Mesothelial cell of epicardium (in vitro differentiated cells): ENCODE data around the gene ANKZF1. TPM values are rescaled to one million over a fixed set of nuclear protein-coding genes. Genes with fewer than 3 reads are reported as not detected.

Experiments used
- DNase-seq, 2 experiments: peaks; one replicate each; pipeline ENCODE4 v3.0.0; 2021; ENCODE audit warnings: low spot score in 2 of 2; ENCODE audit not compliant: unreplicated experiment in 2 of 2
- H3K27ac Mint-ChIP-seq: 2 replicates; pipeline ENCODE4 v1.8.0; 2021; ENCODE audit warnings: mixed read lengths
- H3K27me3 Mint-ChIP-seq: 2 replicates; pipeline ENCODE4 v1.8.0; 2021; ENCODE audit warnings: low read depth, mixed read lengths
- H3K36me3 Mint-ChIP-seq: 2 replicates; pipeline ENCODE4 v1.8.0; 2021; ENCODE audit warnings: mixed read lengths
- H3K4me1 Mint-ChIP-seq: 2 replicates; pipeline ENCODE4 v1.8.0; 2021; ENCODE audit warnings: mixed read lengths
- H3K4me3 Mint-ChIP-seq: 2 replicates; pipeline ENCODE4 v1.8.0; 2021; ENCODE audit warnings: mild to moderate bottlenecking, moderate library complexity, mixed read lengths
- H3K9me3 Mint-ChIP-seq: 2 replicates; pipeline ENCODE4 v1.8.0; 2021; ENCODE audit warnings: mixed read lengths
- total RNA-seq: library from RNA; stranded (reverse); gene quantifications from 3 replicates; pipeline ENCODE4 v1.2.1, GENCODE V29; 2021
- TF ChIP-seq, protein P1 (sequence below): fragments of 200-600 bp; sonication (generic); IDR thresholded peaks from one replicate; pipeline ENCODE4 v1.5.0; 2021; ENCODE audit warnings: antibody characterized with exemption; ENCODE audit not compliant: unreplicated experiment

ANKZF1 gene
- total RNA-seq, 1 donor from 2014 or later = 65.3 TPM

DNA sequence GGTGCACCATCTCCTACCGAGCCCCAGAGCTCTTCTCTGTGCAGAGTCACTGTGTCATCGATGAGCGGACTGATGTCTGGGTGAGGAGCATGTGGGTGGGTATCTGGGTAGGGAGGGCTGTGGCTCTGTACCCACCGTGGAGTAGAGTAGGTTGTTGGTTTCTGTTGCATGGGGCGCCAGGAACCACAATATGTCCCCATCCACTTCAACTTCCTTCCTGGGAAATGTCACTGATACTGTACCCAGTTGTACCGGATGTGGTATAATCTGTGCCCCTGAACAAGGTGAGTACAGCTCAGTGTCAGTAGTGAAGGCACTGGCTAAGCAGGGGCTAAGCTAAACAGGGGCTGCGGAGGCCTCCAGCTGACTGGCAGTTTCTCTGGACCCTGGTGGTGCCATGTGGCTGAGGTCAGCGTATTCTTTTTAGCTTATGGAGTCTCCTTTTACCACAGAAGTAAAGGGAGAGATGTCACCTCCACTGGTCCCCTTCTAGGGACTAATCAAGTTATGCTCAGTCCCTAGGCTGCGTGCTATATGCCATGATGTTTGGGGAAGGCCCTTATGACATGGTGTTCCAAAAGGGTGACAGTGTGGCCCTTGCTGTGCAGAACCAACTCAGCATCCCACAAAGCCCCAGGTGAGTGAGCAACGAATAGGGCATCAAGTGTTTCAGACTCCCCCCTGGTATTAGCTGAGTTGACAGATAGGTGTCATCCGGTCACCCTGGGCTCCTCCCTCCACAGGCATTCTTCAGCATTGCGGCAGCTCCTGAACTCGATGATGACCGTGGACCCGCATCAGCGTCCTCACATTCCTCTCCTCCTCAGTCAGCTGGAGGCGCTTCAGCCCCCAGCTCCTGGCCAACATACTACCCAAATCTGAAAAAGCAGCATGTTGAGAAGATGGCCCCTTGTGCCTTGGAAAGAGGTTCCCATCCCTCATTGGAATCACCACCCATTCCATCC lies 18.4 kb downstream of the ANKZF1 start:
- Mint-ChIP-seq H3K27me3 (peaks cover 29% of the 10 kb centered on the region), H3K36me3 (no peaks in the 10 kb centered on the region), H3K4me1 (peaks cover 28% of the 10 kb centered on the region), H3K27ac (no peak overlapping the region), H3K4me3 (no peak overlapping the region), H3K9me3 (no peaks in the 10 kb centered on the region)
- TF ChIP-seq, protein P1, sequence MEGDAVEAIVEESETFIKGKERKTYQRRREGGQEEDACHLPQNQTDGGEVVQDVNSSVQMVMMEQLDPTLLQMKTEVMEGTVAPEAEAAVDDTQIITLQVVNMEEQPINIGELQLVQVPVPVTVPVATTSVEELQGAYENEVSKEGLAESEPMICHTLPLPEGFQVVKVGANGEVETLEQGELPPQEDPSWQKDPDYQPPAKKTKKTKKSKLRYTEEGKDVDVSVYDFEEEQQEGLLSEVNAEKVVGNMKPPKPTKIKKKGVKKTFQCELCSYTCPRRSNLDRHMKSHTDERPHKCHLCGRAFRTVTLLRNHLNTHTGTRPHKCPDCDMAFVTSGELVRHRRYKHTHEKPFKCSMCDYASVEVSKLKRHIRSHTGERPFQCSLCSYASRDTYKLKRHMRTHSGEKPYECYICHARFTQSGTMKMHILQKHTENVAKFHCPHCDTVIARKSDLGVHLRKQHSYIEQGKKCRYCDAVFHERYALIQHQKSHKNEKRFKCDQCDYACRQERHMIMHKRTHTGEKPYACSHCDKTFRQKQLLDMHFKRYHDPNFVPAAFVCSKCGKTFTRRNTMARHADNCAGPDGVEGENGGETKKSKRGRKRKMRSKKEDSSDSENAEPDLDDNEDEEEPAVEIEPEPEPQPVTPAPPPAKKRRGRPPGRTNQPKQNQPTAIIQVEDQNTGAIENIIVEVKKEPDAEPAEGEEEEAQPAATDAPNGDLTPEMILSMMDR = no peak
- no peak for DNase-seq

DNA sequence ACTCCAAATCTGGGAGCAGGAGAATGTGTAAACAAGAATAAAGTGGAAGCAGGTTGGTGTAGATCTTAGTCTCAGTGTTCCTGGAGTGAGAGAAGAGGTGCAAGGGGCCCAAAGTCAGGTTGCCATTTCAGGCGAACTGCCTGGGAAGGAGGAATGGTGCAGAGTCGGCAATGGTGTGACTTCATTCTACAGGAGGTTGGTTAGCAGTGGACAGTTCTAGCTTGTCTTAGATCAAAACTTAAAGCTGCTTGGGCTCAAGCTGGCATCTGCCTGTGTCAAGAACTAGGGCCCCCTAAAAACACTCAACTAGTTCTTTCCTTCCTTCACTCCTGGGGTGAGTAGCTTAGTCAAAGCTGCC lies 19.2 kb downstream of the ANKZF1 start:
- H3K27me3 Mint-ChIP-seq = peaks cover 37% of the 10 kb centered on the region
- H3K9me3 Mint-ChIP-seq = no peaks in the 10 kb centered on the region
- H3K4me1 Mint-ChIP-seq = peaks cover 33% of the 10 kb centered on the region
- peak overlapping the region; percentile 36 for H3K27ac Mint-ChIP-seq
- no peak for DNase-seq
- H3K4me3 Mint-ChIP-seq = no peak overlapping the region
- TF ChIP-seq, protein P1 = no peak
- no peaks in the 10 kb centered on the region for H3K36me3 Mint-ChIP-seq

DNA sequence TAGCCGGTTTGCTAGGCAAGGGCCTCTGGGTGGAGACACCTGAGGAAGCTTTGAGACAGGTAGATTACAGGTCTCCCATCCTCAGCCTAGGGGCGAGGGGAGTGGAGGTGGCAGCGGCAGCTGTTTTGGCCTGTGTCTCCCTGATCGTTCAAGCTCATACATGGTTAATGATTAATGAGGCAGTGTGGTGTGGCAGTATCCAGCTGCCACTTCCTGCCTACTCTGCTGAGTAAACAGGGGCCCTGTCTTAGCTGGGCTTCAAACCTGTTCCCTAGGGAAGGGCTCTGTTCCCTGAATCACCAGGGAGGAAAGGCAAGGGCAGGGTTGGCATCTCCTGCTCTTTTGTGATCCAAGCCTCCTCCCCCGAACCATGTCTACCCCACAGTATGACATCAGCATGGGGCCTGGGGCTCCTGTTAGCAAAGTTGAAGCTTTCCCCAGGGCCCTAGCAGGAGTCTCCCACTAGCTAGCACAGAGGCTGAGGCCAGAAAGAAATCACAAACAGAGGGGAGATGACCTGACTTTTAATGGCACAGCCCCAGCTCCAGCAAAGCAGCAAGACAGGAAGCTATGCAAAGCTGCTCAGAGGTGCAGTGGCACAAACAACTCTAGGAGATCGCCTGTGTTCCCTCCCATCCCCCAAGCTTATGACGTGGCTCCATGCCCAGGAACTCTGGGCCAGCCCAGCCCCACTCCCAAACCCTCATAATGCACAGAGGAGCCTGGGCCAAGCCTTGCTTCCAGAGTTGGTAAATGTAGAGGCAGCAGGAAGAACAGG lies 19.8 kb downstream of the ANKZF1 start:
- no peaks in the 10 kb centered on the region for H3K36me3 Mint-ChIP-seq
- peaks cover 42% of the 10 kb centered on the region for H3K27me3 Mint-ChIP-seq
- no peaks in the 10 kb centered on the region for H3K9me3 Mint-ChIP-seq
- DNase-seq = no peak
- H3K4me3 Mint-ChIP-seq = no peak overlapping the region
- H3K27ac Mint-ChIP-seq = peak overlapping the region; percentile 84
- peaks cover 34% of the 10 kb centered on the region for H3K4me1 Mint-ChIP-seq
- TF ChIP-seq, protein P1 = no peak

DNA sequence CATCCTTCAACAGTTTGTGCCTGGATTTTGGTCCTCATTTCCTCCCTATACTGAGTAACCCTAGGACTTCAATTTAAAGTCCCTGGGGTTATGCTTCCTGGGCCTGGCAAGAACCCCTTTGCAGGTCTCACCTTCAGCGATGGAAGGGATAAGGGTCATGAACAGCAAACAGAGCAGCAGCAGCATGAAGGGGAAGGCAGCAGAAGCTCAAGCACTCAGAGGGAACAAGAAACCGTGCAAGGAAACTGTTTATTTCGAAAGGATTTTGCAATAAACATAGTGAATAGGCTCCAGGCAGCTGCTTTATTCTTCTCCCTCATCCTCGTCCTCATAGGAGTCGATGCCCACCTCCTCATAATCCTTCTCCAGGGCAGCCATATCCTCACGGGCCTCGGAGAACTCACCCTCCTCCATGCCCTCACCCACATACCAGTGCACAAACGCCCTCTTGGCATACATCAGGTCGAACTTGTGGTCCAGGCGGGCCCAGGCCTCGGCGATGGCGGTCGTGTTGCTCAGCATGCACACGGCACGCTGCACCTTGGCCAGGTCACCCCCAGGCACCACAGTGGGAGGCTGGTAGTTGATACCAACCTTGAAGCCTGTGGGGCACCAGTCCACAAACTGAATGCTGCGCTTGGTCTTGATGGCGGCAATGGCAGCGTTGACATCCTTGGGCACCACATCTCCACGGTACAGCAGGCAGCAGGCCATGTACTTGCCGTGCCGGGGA lies 20.6 kb downstream of the ANKZF1 start:
- Mint-ChIP-seq H3K4me3 (no peak overlapping the region), H3K36me3 (no peaks in the 10 kb centered on the region), H3K27ac (no peak overlapping the region), H3K9me3 (no peaks in the 10 kb centered on the region), H3K4me1 (peaks cover 36% of the 10 kb centered on the region), H3K27me3 (peaks cover 50% of the 10 kb centered on the region)
- no peak for DNase-seq
- TF ChIP-seq, protein P1 = no peak

DNA sequence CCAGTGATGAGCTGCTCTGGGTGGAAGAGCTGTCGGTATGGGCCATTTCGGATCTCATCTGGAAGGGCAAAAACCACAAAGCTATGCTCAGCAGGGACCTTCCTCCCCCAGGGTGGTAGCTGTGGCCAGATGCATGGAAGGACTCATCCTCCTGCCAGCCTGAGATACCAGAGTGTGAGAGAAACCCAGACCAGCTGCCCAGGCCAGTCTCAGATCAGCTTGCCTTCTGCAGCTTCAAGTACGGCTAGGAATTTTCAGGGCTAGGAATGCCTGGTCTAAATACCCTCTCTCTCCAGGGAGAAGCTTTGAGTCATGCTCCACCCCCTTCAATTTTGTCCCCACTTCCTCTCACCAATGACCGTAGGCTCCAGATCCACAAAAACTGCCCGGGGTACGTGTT lies 22.1 kb downstream of the ANKZF1 start:
- Mint-ChIP-seq H3K4me3 (no peak overlapping the region), H3K9me3 (no peaks in the 10 kb centered on the region), H3K36me3 (no peaks in the 10 kb centered on the region), H3K4me1 (peaks cover 28% of the 10 kb centered on the region), H3K27me3 (peaks cover 65% of the 10 kb centered on the region), H3K27ac (no peak overlapping the region)
- TF ChIP-seq, protein P1 = no peak
- DNase-seq = no peak
